HG02759 (cell line): Measurements from ENCODE around the gene LETMD1.
"Not testable (repeated sequence)": the region's sequence is repeated elsewhere in the genome, so short reads cannot be mapped to it uniquely, and the experiment has no call there.

Experiments
- ATAC-seq: cut with Tn5 transposase; IDR thresholded peaks from one replicate; pipeline ENCODE4 v1.9.1; 2021; ENCODE audit warnings: mild to moderate bottlenecking, moderate library complexity; ENCODE audit not compliant: unreplicated experiment

LETMD1 gene

DNA sequence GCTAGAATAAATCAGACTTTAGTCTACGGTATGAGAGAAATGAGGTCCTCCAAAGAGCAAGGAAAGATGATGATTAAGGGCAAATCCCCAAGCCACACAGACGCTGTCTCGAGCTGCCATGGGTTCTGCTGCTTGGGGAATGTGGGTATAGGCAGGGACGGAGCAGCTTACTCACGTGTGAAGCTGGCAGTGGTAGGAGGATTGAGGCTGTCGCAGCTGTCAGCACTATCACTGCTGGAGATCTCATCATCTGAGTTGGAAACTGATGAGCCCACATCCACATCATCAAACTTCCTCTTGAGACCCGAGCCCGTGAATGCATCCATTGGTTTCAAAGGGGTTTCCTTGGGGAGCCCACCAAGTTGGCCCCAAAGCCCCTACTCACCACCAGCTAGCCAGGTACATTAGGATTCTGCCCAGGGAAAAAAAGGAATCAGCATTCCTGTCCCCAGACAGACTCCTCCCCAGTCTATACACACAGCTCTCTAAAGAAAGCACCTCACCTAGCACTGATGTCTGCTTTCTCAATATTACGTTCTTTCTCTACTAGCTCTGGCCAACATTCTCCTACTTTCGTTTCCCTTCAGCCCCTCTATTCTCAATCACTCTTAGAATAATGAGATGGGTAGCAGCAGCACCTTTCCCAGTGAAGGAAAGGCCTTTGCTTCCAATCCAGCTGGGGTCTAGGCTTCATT is 28.3 kb downstream of the LETMD1 start:
- ATAC-seq: no peak

DNA sequence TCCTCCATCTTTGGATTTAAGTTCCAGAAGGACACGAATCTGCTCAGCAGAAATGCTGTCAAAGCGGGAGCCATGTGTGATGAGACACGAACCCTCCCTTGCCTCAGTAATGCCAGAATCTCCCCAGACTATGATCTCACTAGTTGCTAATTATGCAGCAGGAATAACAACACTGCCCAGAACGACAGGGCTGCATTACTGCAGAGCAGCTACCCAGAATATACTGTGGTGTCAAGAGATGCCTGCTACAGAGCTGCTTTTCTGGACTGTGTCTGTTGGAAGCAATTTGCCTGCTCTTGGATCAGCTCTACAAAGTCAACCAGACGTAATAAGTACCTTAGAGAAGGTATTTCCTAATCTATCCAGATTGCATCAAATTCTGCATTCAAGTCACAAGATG is 29.8 kb downstream of the LETMD1 start:
- no peak for ATAC-seq

GRCh38 chr12:51078346-51078745 is 30.2 kb downstream of the LETMD1 start:
- not testable (repeated sequence) for ATAC-seq

- ATAC-seq: not testable (repeated sequence)
These were observed 30.7 kb downstream of the LETMD1 start for GRCh38 chr12:51078866-51079265.

GRCh38 chr12:51080136-51080535 is 32.0 kb downstream of the LETMD1 start:
- no peak for ATAC-seq

- ATAC-seq: no peak
These were observed 33.3 kb downstream of the LETMD1 start for GRCh38 chr12:51081421-51081820.

GRCh38 chr12:51082561-51083125 is 34.5 kb downstream of the LETMD1 start:
- no peak for ATAC-seq

DNA sequence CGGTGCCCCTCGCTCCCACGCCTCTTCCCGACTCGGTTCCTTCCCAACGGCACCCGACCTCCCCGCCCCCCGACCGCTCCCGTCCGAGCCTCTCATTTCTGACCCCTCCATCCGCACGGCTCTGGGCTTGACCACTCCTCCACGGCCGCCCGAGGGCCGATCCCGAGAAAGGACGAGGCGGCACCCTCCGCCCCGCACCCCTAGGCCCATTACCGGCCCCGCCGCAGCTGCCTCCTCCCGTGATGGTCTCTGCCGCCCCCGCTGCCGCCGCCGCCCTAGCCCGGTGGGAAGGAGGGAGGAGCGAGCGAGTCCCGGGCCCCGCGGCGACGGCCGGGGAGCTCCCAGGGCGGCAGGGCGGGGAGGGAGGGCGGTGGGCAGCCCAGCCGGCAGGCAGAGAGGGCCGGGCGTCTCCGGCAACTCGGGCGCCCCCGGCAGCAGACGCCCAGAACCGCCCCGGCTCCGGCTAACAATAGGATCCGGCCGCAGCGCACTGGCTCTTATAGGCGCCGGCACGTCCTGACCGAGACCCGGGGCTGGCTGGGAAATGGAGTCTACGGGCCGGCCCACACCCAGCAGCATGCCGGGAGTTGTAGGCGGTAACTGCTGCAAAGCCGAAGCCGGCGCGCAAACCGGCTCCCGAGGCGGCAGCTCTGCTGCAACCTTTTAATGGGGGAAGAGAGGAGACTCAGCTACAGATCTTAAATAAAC is 35.2 kb downstream of the LETMD1 start, which contains the start of gene CSRNP2:
CSRNP2 (minus strand) TSS at position 471 of the 708 bp plus-strand sequence. CDS start 7,035 bp downstream, outside the sequence.
- ATAC-seq: peak; percentile 98

DNA sequence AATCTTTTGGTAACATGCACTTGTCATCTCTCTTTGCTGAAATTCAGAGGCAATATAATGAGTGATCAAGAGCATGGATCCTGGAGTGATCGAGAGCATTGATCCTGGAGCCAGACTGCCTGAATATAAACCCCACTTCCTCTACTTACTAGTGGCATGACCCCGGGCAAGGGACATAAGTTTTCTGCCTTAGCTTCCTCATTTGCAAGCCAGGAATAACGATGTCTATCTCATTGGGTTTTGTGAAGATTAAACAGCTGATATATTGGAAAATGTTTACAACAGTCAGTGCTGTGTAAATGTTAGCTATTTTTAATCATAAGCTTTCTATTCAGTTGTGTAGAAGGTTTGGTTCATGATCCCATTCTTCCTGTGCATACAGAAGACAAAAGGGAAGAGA is 37.6 kb downstream of the LETMD1 start:
- ATAC-seq: no peak

GRCh38 chr12:51086933-51087332 is 38.8 kb downstream of the LETMD1 start:
- no peak for ATAC-seq

- ATAC-seq: no peak
These were observed 39.7 kb downstream of the LETMD1 start for GRCh38 chr12:51087818-51088217.

- ATAC-seq: no peak
These were observed 42.6 kb downstream of the LETMD1 start for GRCh38 chr12:51090705-51091229.

DNA sequence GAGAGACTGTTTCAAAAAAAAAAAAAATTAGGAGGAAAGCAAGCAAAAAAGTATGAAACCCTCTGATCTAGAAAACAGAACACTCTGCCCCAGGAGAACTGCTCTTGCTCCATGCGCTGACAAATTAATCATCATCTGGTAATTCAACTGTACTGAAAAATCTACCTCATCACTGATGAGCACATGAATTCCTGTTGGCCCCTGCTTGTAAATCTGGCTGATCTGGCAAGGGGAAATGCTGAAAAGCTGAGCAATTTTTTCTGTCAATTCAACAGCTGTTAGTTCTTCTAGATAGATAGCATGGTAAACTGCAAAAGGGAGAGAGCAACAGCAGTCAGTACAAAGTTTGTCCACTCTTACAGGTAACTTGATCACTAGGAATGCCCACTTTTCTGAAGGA is 50.5 kb downstream of the LETMD1 start:
- ATAC-seq: no peak

GRCh38 chr12:51103977-51104376 is 55.9 kb downstream of the LETMD1 start:
- no peak for ATAC-seq

DNA sequence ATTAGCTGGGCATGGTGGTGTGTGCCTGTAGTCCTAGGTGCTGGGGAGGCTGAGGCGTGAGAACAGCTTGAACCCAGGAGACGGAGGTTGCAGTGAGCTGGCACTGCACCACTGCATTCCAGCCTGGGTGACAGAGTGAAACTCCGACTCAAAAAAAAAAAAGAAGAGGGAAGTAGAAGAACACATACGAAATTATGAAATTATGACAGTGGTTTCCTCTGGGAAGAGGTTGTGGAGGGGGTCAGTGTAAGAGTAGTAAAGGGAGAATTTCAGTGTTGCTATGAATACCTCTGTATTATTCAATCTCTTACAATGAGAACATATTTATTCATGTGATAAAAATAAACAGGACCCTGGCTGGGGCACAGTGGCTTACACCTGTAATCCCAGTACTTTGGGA is 60.0 kb downstream of the LETMD1 start:
- no peak for ATAC-seq
